Colonic mucosa (tissue), 4 donors: Measurements from ENCODE around the gene EPHA5. TPM values are rescaled to one million over a fixed set of nuclear protein-coding genes. Genes with fewer than 3 reads are reported as not detected.

Source experiments
- DNase-seq: peaks from one replicate; pipeline ENCODE4 v3.0.0-alpha.2; 2020
- H3K27ac ChIP-seq: fragments of 200-600 bp; one replicate; pipeline ENCODE4 v1.8.0; 2021
- H3K27me3 ChIP-seq: fragments of 200-600 bp; one replicate; pipeline ENCODE4 v1.8.0; 2021
- H3K36me3 ChIP-seq: fragments of 200-600 bp; one replicate; pipeline ENCODE4 v1.8.0; 2021
- H3K4me1 ChIP-seq: fragments of 200-600 bp; one replicate; pipeline ENCODE4 v1.8.0; 2021; ENCODE audit warnings: mild to moderate bottlenecking
- H3K4me3 ChIP-seq: fragments of 200-600 bp; one replicate; pipeline ENCODE4 v1.8.0; 2021
- H3K9ac ChIP-seq, 2 donors: one replicate each; pipeline ENCODE4 v1.7.0; 2013; ENCODE audit warnings: control low read depth in 2 of 2, low read depth in 2 of 2, low read length in 2 of 2
- H3K9me3 ChIP-seq: fragments of 200-600 bp; one replicate; pipeline ENCODE4 v1.8.0; 2021
- CTCF ChIP-seq: fragments of 200-600 bp; IDR thresholded peaks from one replicate; pipeline ENCODE4 v1.8.0; 2022; ENCODE audit warnings: antibody characterized with exemption, mild to moderate bottlenecking
- intact Hi-C: fragments of 100-400 bp; cut with DNase I; formaldehyde crosslinking; loops from one replicate; pipeline ENCODE4 v1.14.1; 2022
- total RNA-seq, 2 donors: library from RNA; stranded (reverse); fragmentation: NEBNext Ultra II Directional in 1 of 2; extraction: Animal tissue kit (Norgen Biotek cat#: 25700) in 1 of 2; gene quantifications; one replicate each; pipeline ENCODE4 v1.2.1, GENCODE V29; 2021
- donor health status: healthy.
- donor health status: DM: no; HTN: no; CAD: no.
- donor health status: DM: no; HTN: no; CAD: no.

The EPHA5 gene
- total RNA-seq, 2 donors from 2014 or later: 0.07 to 0.13 TPM

GRCh38 chr4:65546882-65547416, 123.3 kb downstream of the EPHA5 start:
- Histone ChIP-seq H3K9me3 (no peaks in the 10 kb centered on the region), H3K27ac (no peak overlapping the region), H3K4me1 (no peaks in the 10 kb centered on the region), H3K36me3 (no peaks in the 10 kb centered on the region), H3K4me3 (no peak overlapping the region), H3K27me3 (no peaks in the 10 kb centered on the region), H3K9ac (no peak overlapping the region)
- intact Hi-C loops: no loop called here
- TF ChIP-seq CTCF: no peak
- DNase-seq: no peak

GRCh38 chr4:65538571-65538970, 131.7 kb downstream of the EPHA5 start:
- intact Hi-C loops: no loop called here
- TF ChIP-seq CTCF: no peak
- H3K9me3 ChIP-seq: no peaks in the 10 kb centered on the region
- no peak overlapping the region for H3K27ac ChIP-seq
- no peaks in the 10 kb centered on the region for H3K27me3 ChIP-seq
- no peak for DNase-seq
- H3K36me3 ChIP-seq: no peaks in the 10 kb centered on the region
- H3K4me1 ChIP-seq: no peaks in the 10 kb centered on the region
- H3K4me3 ChIP-seq: no peak overlapping the region
- H3K9ac ChIP-seq: no peak overlapping the region

- no peaks in the 10 kb centered on the region for H3K27me3 ChIP-seq
- intact Hi-C loops: no loop called here
- H3K4me1 ChIP-seq: no peaks in the 10 kb centered on the region
- H3K27ac ChIP-seq: no peak overlapping the region
- H3K36me3 ChIP-seq: no peaks in the 10 kb centered on the region
- H3K9ac ChIP-seq: no peak overlapping the region
- H3K4me3 ChIP-seq: no peak overlapping the region
- no peak for DNase-seq
- no peaks in the 10 kb centered on the region for H3K9me3 ChIP-seq
- no peak for TF ChIP-seq CTCF
These were observed 135.2 kb downstream of the EPHA5 start for GRCh38 chr4:65535113-65535512.

- H3K9me3 ChIP-seq: no peaks in the 10 kb centered on the region
- intact Hi-C loops: no loop called here
- no peak overlapping the region for H3K4me3 ChIP-seq
- H3K4me1 ChIP-seq: no peaks in the 10 kb centered on the region
- no peak for DNase-seq
- no peaks in the 10 kb centered on the region for H3K27me3 ChIP-seq
- no peak overlapping the region for H3K27ac ChIP-seq
- no peak for TF ChIP-seq CTCF
- H3K9ac ChIP-seq: no peak overlapping the region
- H3K36me3 ChIP-seq: no peaks in the 10 kb centered on the region
These were observed 148.6 kb downstream of the EPHA5 start for GRCh38 chr4:65521666-65522065.

GRCh38 chr4:65515646-65516045, 154.6 kb downstream of the EPHA5 start:
- DNase-seq: no peak
- Histone ChIP-seq H3K27ac (no peak overlapping the region), H3K27me3 (no peaks in the 10 kb centered on the region), H3K36me3 (no peaks in the 10 kb centered on the region), H3K4me1 (no peaks in the 10 kb centered on the region), H3K4me3 (no peak overlapping the region), H3K9me3 (no peaks in the 10 kb centered on the region), H3K9ac (no peak overlapping the region)
- intact Hi-C loops: no loop called here
- TF ChIP-seq CTCF: no peak
